Ascending aorta (tissue), 2 donors: ENCODE results near the gene KCNG2. TPM values are rescaled to one million over a fixed set of nuclear protein-coding genes. Genes with fewer than 3 reads are reported as not detected.

Source experiments
- DNase-seq, 2 donors: peaks; one replicate each; pipeline ENCODE4 v3.0.0-alpha.2; 2019; ENCODE audit warnings: low spot score in 2 of 2
- H3K27ac ChIP-seq, 2 donors: fragments of 200-600 bp; sonication (generic); one replicate each; pipeline ENCODE4 v1.5.1; 2016 to 2017; ENCODE audit warnings: mild to moderate bottlenecking in 1 of 2
- H3K27me3 ChIP-seq: fragments of 200-600 bp; sonication (generic); one replicate; pipeline ENCODE4 v1.5.1; 2017
- H3K36me3 ChIP-seq, 2 donors: fragments of 200-600 bp; sonication (generic); one replicate each; pipeline ENCODE4 v1.5.1; 2016
- H3K4me1 ChIP-seq, 2 donors: fragments of 200-600 bp; sonication (generic); one replicate each; pipeline ENCODE4 v1.5.1; 2016 to 2017; ENCODE audit warnings: mild to moderate bottlenecking in 1 of 2
- H3K4me3 ChIP-seq, 2 donors: fragments of 200-600 bp; sonication (generic); one replicate each; pipeline ENCODE4 v1.5.1; 2016 to 2017; ENCODE audit warnings: mild to moderate bottlenecking in 1 of 2
- H3K9me3 ChIP-seq, 2 donors: fragments of 200-600 bp; sonication (generic); one replicate each; pipeline ENCODE4 v1.5.1; 2016
- CTCF ChIP-seq, 3 experiments: fragments of 200-600 bp in 2 of 3; fragments of 450-650 bp in 1 of 3; sonication (generic) in 2 of 3; IDR thresholded peaks; one replicate each; pipeline ENCODE4 v1.5.1; 2016 to 2019; ENCODE audit warnings: antibody characterized with exemption in 3 of 3, mild to moderate bottlenecking in 1 of 3, moderate library complexity in 1 of 3
- intact Hi-C: fragments of 100-400 bp; cut with DNase I; formaldehyde crosslinking; loops from one replicate; pipeline ENCODE4 v1.15.1; 2023
- total RNA-seq: library from RNA; depleted of rRNA; stranded (reverse); fragments of >200 nt; gene quantifications from one replicate; pipeline ENCODE4 v1.1.0, GENCODE V29; 2016

Gene KCNG2
- total RNA-seq, 1 donor from 2014 or later, result not detected

- intact Hi-C loops, result no loop called here
- no peak for DNase-seq
- no peak overlapping the region for H3K27ac ChIP-seq
- H3K9me3 ChIP-seq, result no peaks in the 10 kb centered on the region
- no peak overlapping the region for H3K4me3 ChIP-seq
- no peak for TF ChIP-seq CTCF (IDR thresholded peaks at IDR 0.05)
- no peaks in the 10 kb centered on the region for H3K4me1 ChIP-seq
- H3K27me3 ChIP-seq, result no peaks in the 10 kb centered on the region
- no peaks in the 10 kb centered on the region for H3K36me3 ChIP-seq
Observed at GRCh38 chr18:79814373-79814772, 16.6 kb downstream of the KCNG2 start.

- Histone ChIP-seq H3K27me3 (no peaks in the 10 kb centered on the region), H3K27ac (no peak overlapping the region), H3K36me3 (no peaks in the 10 kb centered on the region), H3K4me3 (no peak overlapping the region), H3K4me1 (no peaks in the 10 kb centered on the region), H3K9me3 (no peaks in the 10 kb centered on the region)
- DNase-seq, result no peak
- intact Hi-C loops, result no loop called here
- TF ChIP-seq CTCF (IDR thresholded peaks at IDR 0.05), result no peak
Observed at GRCh38 chr18:79815657-79816056, 17.9 kb downstream of the KCNG2 start.

- Histone ChIP-seq H3K4me1 (no peaks in the 10 kb centered on the region), H3K36me3 (no peaks in the 10 kb centered on the region), H3K27me3 (no peaks in the 10 kb centered on the region), H3K27ac (no peak overlapping the region), H3K9me3 (no peaks in the 10 kb centered on the region), H3K4me3 (no peak overlapping the region)
- intact Hi-C loops, result no loop called here
- no peak for DNase-seq
- no peak for TF ChIP-seq CTCF (IDR thresholded peaks at IDR 0.05)
Observed at GRCh38 chr18:79816092-79816491, 18.4 kb downstream of the KCNG2 start.

- Histone ChIP-seq H3K27ac (no peak overlapping the region), H3K27me3 (no peaks in the 10 kb centered on the region), H3K36me3 (no peaks in the 10 kb centered on the region), H3K4me3 (no peak overlapping the region), H3K9me3 (no peaks in the 10 kb centered on the region), H3K4me1 (no peaks in the 10 kb centered on the region)
- no peak for DNase-seq
- TF ChIP-seq CTCF (IDR thresholded peaks at IDR 0.05), result no peak
- intact Hi-C loops, result no loop called here
Observed at GRCh38 chr18:79816981-79817606, 19.4 kb downstream of the KCNG2 start.

GRCh38 chr18:79817607-79817998 is 19.9 kb downstream of the KCNG2 start:
- H3K27ac ChIP-seq, result no peak overlapping the region
- intact Hi-C loops, result no loop called here
- no peaks in the 10 kb centered on the region for H3K4me1 ChIP-seq
- no peaks in the 10 kb centered on the region for H3K36me3 ChIP-seq
- no peak overlapping the region for H3K4me3 ChIP-seq
- no peak for DNase-seq
- no peaks in the 10 kb centered on the region for H3K27me3 ChIP-seq
- H3K9me3 ChIP-seq, result no peaks in the 10 kb centered on the region
- no peak for TF ChIP-seq CTCF (IDR thresholded peaks at IDR 0.05)

GRCh38 chr18:79818036-79818435 is 20.3 kb downstream of the KCNG2 start:
- Histone ChIP-seq H3K4me1 (no peaks in the 10 kb centered on the region), H3K27ac (no peak overlapping the region), H3K27me3 (no peaks in the 10 kb centered on the region), H3K4me3 (no peak overlapping the region), H3K36me3 (no peaks in the 10 kb centered on the region), H3K9me3 (no peaks in the 10 kb centered on the region)
- no peak for DNase-seq
- TF ChIP-seq CTCF (IDR thresholded peaks at IDR 0.05), result no peak
- intact Hi-C loops, result no loop called here
